HepG2 (cell line): ENCODE results near the gene RAB14. TPM values are rescaled to one million over a fixed set of nuclear protein-coding genes. Genes with fewer than 3 reads are reported as not detected.

Experiments
- ZNF30 ChIP-seq: sonication (generic); formaldehyde crosslinking; IDR thresholded peaks from 2 replicates; pipeline ENCODE4 v1.5.0; 2020; ENCODE audit warnings: mild to moderate bottlenecking, missing genetic modification reagents
- ZNF446 ChIP-seq: sonication (generic); formaldehyde crosslinking; IDR thresholded peaks from 2 replicates; pipeline ENCODE4 v1.5.0; 2020; ENCODE audit warnings: mild to moderate bottlenecking, missing genetic modification reagents
- ZNF451 ChIP-seq: sonication (generic); formaldehyde crosslinking; IDR thresholded peaks from 2 replicates; pipeline ENCODE4 v1.5.0; 2020; ENCODE audit warnings: mild to moderate bottlenecking, missing genetic modification reagents
- ZNF460 ChIP-seq: sonication (generic); formaldehyde crosslinking; IDR thresholded peaks from 2 replicates; pipeline ENCODE4 v1.5.1; 2020; ENCODE audit warnings: missing genetic modification reagents, mild to moderate bottlenecking, borderline replicate concordance
- ZNF547 ChIP-seq: sonication (generic); formaldehyde crosslinking; IDR thresholded peaks from 2 replicates; pipeline ENCODE4 v1.5.1; 2020; ENCODE audit warnings: mild to moderate bottlenecking, missing genetic modification reagents
- ZNF781 ChIP-seq: sonication (generic); formaldehyde crosslinking; IDR thresholded peaks from 2 replicates; pipeline ENCODE4 v1.5.1; 2020; ENCODE audit warnings: borderline replicate concordance, mild to moderate bottlenecking, missing genetic modification reagents; ENCODE audit errors: not compliant biosample characterization
- polyA plus RNA-seq, 8 experiments: library from polyadenylated mRNA; depleted of rRNA in 3 of 8; stranded (reverse) in 7 of 8; unstranded in 1 of 8; fragments of >200 nt; fragmentation: Illumina TruSeq in 4 of 8; extraction: Trizol in 4 of 8; gene quantifications; 2 replicates each; pipeline versions ENCODE4 v1.2.1 to v1.2.3, GENCODE V29; 2011 to 2016; ENCODE audit warnings: low read depth in 4 of 8, missing spikeins in 1 of 8, mixed read lengths in 1 of 8; ENCODE audit not compliant: insufficient read depth in 1 of 8
- total RNA-seq, 5 experiments: library from RNA; depleted of rRNA; stranded (reverse); fragments of >200 nt; fragmentation: Illumina TruSeq; extraction: Trizol; gene quantifications; 2 replicates each; pipeline ENCODE4 v1.2.3, GENCODE V29; 2016; ENCODE audit warnings: low read depth in 1 of 5
- TF ChIP-seq, protein P1 (sequence below): sonication (generic); formaldehyde crosslinking; IDR thresholded peaks from 2 replicates; pipeline ENCODE4 v1.4.0; 2020; ENCODE audit warnings: mild to moderate bottlenecking, missing genetic modification reagents
- TF ChIP-seq, protein P2 (sequence below): sonication (generic); formaldehyde crosslinking; IDR thresholded peaks from 2 replicates; pipeline ENCODE4 v1.8.0; 2022; ENCODE audit warnings: mild to moderate bottlenecking, missing genetic modification reagents

Gene RAB14
- total and polyA plus RNA-seq, 2 of the 13 experiments (the other 11 are each of a cell fraction or from before 2014, with no cell fraction given): 17.4 to 19.3 TPM

GRCh38 chr9:121150188-121150587 lies 51.5 kb downstream of the RAB14 start (continued):
- TF ChIP-seq, protein P1, sequence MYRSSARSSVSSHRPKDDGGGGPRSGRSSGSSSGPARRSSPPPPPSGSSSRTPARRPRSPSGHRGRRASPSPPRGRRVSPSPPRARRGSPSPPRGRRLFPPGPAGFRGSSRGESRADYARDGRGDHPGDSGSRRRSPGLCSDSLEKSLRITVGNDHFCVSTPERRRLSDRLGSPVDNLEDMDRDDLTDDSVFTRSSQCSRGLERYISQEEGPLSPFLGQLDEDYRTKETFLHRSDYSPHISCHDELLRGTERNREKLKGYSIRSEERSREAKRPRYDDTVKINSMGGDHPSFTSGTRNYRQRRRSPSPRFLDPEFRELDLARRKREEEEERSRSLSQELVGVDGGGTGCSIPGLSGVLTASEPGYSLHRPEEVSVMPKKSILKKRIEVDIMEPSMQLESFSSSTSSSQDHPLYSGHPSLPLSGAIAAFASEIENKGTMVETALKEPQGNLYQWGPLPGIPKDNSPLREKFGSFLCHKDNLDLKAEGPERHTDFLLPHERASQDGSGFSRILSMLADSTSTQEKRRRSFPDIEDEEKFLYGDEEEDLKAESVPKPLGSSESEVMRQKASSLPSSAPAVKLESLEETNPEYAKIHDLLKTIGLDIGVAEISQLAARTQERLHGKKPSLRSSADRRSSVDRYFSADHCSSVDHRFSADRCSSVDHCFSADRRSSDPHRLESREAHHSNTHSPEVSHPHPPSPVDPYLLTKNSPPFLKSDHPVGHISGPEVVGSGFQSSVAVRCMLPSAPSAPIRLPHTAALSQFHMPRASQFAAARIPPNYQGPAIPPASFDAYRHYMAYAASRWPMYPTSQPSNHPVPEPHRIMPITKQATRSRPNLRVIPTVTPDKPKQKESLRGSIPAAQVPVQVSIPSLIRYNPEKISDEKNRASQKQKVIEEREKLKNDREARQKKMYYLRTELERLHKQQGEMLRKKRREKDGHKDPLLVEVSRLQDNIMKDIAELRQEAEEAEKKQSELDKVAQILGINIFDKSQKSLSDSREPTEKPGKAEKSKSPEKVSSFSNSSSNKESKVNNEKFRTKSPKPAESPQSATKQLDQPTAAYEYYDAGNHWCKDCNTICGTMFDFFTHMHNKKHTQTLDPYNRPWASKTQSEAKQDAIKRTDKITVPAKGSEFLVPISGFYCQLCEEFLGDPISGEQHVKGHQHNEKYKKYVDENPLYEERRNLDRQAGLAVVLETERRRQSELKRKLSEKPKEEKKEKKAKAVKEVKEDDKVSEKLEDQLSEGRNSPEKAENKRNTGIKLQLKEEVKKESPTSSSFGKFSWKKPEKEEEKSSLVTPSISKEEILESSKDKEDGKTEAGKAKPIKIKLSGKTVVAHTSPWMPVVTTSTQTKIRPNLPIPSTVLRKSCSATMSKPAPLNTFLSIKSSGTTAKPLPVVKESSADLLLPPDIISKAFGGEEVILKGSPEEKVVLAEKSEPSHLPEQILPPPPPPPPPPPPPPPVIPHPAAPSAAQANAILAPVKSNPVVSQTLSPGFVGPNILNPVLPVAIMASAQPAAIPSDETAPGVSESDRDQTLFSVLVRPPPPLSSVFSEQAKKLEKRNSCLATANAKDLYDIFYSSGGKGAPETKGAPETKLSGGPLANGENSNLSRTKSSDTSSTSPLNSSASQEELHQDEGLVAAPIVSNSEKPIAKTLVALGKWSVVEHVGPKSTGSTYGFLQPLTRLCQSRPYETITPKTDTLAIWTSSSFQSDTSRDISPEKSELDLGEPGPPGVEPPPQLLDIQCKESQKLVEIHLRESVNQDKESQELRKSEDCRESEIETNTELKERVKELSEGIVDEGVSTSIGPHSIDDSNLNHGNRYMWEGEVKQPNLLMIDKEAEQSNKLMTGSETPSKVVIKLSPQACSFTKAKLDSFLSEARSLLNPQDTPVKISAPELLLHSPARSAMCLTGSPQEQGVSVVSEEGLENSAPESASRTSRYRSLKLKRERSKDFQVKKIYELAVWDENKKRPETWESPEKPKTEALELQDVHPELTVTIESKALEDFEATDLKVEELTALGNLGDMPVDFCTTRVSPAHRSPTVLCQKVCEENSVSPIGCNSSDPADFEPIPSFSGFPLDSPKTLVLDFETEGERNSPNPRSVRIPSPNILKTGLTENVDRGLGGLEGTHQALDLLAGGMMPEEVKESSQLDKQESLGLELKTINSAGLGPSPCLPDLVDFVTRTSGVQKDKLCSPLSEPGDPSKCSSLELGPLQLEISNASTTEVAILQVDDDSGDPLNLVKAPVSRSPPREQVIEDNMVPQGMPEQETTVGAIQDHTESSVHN (CRISPR knock-in tag): no peak
- no peak for TF ChIP-seq ZNF781 (CRISPR knock-in tag)
- TF ChIP-seq ZNF30 (CRISPR knock-in tag): no peak
- TF ChIP-seq ZNF547 (CRISPR knock-in tag): no peak
- TF ChIP-seq, protein P2, sequence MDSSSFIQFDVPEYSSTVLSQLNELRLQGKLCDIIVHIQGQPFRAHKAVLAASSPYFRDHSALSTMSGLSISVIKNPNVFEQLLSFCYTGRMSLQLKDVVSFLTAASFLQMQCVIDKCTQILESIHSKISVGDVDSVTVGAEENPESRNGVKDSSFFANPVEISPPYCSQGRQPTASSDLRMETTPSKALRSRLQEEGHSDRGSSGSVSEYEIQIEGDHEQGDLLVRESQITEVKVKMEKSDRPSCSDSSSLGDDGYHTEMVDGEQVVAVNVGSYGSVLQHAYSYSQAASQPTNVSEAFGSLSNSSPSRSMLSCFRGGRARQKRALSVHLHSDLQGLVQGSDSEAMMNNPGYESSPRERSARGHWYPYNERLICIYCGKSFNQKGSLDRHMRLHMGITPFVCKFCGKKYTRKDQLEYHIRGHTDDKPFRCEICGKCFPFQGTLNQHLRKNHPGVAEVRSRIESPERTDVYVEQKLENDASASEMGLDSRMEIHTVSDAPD: no peak
- no peak for TF ChIP-seq ZNF446 (CRISPR knock-in tag)
- no peak for TF ChIP-seq ZNF451
- TF ChIP-seq ZNF460: no peak
